GM12878 (cell line): ENCODE results near the gene SCN11A.

ENCODE experiments used
- BACH1 ChIP-seq: fragments of 450-650 bp; IDR thresholded peaks from 2 replicates; pipeline ENCODE4 v1.6.1; 2017; ENCODE audit warnings: mild to moderate bottlenecking, borderline replicate concordance
- CBFB ChIP-seq: IDR thresholded peaks from 2 replicates; pipeline ENCODE4 v1.6.1; 2016; ENCODE audit warnings: antibody characterized with exemption, low read depth
- HDAC6 ChIP-seq: fragments of 200-600 bp; sonication (generic); IDR thresholded peaks from one replicate; pipeline ENCODE4 v1.8.0; 2017; ENCODE audit warnings: antibody characterized with exemption; ENCODE audit not compliant: unreplicated experiment
- NR2C2 ChIP-seq: IDR thresholded peaks from 2 replicates; pipeline ENCODE4 v1.6.1; 2011; ENCODE audit warnings: borderline replicate concordance, low read depth; ENCODE audit not compliant: control insufficient read depth, insufficient read length
- RAD51 ChIP-seq: fragments of 450-650 bp; IDR thresholded peaks from 2 replicates; pipeline ENCODE4 v1.6.1; 2016; ENCODE audit warnings: moderate library complexity, mild to moderate bottlenecking, inconsistent platforms
- RB1 ChIP-seq: fragments of 450-650 bp; formaldehyde crosslinking; IDR thresholded peaks from 2 replicates; pipeline ENCODE4 v1.6.1; 2017; ENCODE audit warnings: mild to moderate bottlenecking, borderline replicate concordance
- SIN3A ChIP-seq: IDR thresholded peaks from 2 replicates; pipeline ENCODE4 v1.6.1; 2012; ENCODE audit warnings: low read depth, low read length, improper control_type of control experiment
- SMAD1 ChIP-seq: fragments of 450-650 bp; IDR thresholded peaks from 2 replicates; pipeline ENCODE4 v1.6.1; 2018; ENCODE audit warnings: mild to moderate bottlenecking, low read depth; ENCODE audit not compliant: partially characterized antibody
- SUZ12 ChIP-seq: fragments of 200-600 bp; sonication (generic); IDR thresholded peaks from one replicate; pipeline ENCODE4 v1.6.1; 2018; ENCODE audit warnings: antibody characterized with exemption, mild to moderate bottlenecking; ENCODE audit not compliant: unreplicated experiment
- YY1 ChIP-seq: IDR thresholded peaks from 2 replicates; pipeline ENCODE4 v1.6.1; 2011; ENCODE audit warnings: low read depth, mild to moderate bottlenecking, low read length
- ZNF24 ChIP-seq: fragments of 450-650 bp; IDR thresholded peaks from 2 replicates; pipeline ENCODE4 v1.6.1; 2017; ENCODE audit warnings: antibody characterized with exemption, mild to moderate bottlenecking
- TF ChIP-seq, protein P1 (sequence below): fragments of 450-650 bp; IDR thresholded peaks from 2 replicates; pipeline ENCODE4 v1.6.1; 2016; ENCODE audit warnings: mild to moderate bottlenecking
- TF ChIP-seq, protein P2 (sequence below): IDR thresholded peaks from 2 replicates; pipeline ENCODE4 v1.6.1; 2011; ENCODE audit warnings: borderline replicate concordance, low read depth, mild to moderate bottlenecking, moderate library complexity, low read length; ENCODE audit not compliant: insufficient read depth, poor library complexity, severe bottlenecking
- TF ChIP-seq, protein P3 (sequence below): fragments of 450-650 bp; formaldehyde crosslinking; IDR thresholded peaks from 2 replicates; pipeline ENCODE4 v1.4.0; 2022; ENCODE audit warnings: mild to moderate bottlenecking, moderate library complexity

DNA sequence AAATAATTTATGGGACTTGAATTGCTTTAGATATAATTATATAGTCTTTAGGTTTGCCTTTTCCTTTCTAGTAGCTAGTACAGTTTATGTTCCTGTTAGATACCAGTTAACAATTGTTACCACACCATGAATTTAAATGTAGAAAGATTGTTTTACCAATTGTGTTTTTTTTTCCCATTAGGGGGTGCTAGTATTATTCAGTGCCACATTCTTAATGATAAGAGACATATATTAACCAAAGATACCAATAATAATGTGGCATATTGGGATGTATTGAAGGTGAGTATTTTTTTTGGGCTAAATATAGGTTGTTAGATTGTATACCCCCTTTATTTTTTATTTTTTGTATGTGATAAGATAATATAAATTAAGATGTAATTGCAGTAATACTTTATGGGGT, 27.8 kb upstream of the SCN11A start:
- TF ChIP-seq, protein P1, sequence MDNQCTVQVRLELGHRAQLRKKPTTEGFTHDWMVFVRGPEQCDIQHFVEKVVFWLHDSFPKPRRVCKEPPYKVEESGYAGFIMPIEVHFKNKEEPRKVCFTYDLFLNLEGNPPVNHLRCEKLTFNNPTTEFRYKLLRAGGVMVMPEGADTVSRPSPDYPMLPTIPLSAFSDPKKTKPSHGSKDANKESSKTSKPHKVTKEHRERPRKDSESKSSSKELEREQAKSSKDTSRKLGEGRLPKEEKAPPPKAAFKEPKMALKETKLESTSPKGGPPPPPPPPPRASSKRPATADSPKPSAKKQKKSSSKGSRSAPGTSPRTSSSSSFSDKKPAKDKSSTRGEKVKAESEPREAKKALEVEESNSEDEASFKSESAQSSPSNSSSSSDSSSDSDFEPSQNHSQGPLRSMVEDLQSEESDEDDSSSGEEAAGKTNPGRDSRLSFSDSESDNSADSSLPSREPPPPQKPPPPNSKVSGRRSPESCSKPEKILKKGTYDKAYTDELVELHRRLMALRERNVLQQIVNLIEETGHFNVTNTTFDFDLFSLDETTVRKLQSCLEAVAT: no peak
- TF ChIP-seq RB1: no peak
- TF ChIP-seq ZNF24: no peak
- TF ChIP-seq HDAC6: no peak
- TF ChIP-seq SUZ12: no peak
- TF ChIP-seq, protein P2, sequence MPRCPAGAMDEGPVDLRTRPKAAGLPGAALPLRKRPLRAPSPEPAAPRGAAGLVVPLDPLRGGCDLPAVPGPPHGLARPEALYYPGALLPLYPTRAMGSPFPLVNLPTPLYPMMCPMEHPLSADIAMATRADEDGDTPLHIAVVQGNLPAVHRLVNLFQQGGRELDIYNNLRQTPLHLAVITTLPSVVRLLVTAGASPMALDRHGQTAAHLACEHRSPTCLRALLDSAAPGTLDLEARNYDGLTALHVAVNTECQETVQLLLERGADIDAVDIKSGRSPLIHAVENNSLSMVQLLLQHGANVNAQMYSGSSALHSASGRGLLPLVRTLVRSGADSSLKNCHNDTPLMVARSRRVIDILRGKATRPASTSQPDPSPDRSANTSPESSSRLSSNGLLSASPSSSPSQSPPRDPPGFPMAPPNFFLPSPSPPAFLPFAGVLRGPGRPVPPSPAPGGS: no peak
- no peak for TF ChIP-seq YY1
- no peak for TF ChIP-seq SIN3A
- TF ChIP-seq RAD51: no peak
- no peak for TF ChIP-seq SMAD1
- TF ChIP-seq BACH1: no peak
- TF ChIP-seq, protein P3, sequence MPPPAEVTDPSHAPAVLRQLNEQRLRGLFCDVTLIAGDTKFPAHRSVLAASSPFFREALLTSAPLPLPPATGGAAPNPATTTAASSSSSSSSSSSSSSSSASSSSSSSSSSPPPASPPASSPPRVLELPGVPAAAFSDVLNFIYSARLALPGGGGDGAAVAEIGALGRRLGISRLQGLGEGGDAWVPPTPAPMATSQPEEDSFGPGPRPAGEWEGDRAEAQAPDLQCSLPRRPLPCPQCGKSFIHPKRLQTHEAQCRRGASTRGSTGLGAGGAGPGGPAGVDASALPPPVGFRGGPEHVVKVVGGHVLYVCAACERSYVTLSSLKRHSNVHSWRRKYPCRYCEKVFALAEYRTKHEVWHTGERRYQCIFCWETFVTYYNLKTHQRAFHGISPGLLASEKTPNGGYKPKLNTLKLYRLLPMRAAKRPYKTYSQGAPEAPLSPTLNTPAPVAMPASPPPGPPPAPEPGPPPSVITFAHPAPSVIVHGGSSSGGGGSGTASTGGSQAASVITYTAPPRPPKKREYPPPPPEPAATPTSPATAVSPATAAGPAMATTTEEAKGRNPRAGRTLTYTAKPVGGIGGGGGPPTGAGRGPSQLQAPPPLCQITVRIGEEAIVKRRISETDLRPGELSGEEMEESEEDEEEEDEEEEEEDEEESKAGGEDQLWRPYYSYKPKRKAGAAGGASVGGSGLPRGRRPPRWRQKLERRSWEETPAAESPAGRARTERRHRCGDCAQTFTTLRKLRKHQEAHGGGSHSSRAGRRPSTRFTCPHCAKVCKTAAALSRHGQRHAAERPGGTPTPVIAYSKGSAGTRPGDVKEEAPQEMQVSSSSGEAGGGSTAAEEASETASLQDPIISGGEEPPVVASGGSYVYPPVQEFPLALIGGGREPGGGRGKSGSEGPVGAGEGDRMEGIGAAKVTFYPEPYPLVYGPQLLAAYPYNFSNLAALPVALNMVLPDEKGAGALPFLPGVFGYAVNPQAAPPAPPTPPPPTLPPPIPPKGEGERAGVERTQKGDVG (CRISPR knock-in tag): no peak
- TF ChIP-seq CBFB: no peak
- no peak for TF ChIP-seq NR2C2
